ENCODE results near the gene CHTF18. TPM values are rescaled to one million over a fixed set of nuclear protein-coding genes. Genes with fewer than 3 reads are reported as not detected.

CHTF18 gene
- total RNA-seq, 1 donor from 2014 or later, result 12.3 TPM

DNA sequence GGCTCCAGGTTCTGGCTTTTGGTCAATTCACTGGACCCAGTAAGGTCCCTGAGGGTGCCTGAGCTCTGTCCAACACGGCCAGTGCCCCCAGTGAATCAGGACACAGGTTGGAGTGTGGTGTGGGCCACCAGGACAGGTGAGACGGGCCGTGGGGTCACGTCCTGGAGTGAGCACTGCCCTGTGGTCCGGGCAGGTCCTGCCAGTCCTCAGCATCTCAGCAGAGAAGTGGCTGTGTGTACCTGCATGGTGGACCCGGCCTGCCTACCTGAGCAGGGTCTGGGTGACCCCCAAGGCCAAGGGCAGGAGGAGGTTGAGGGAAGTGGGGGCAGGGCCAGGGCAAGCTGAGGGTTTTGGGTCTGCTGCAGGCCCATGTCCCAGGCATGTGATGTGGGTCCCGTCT is 14.0 kb downstream of the CHTF18 start:
- DNase-seq, result no peak
- H3K27me3 ChIP-seq, result peaks cover 35% of the 10 kb centered on the region

DNA sequence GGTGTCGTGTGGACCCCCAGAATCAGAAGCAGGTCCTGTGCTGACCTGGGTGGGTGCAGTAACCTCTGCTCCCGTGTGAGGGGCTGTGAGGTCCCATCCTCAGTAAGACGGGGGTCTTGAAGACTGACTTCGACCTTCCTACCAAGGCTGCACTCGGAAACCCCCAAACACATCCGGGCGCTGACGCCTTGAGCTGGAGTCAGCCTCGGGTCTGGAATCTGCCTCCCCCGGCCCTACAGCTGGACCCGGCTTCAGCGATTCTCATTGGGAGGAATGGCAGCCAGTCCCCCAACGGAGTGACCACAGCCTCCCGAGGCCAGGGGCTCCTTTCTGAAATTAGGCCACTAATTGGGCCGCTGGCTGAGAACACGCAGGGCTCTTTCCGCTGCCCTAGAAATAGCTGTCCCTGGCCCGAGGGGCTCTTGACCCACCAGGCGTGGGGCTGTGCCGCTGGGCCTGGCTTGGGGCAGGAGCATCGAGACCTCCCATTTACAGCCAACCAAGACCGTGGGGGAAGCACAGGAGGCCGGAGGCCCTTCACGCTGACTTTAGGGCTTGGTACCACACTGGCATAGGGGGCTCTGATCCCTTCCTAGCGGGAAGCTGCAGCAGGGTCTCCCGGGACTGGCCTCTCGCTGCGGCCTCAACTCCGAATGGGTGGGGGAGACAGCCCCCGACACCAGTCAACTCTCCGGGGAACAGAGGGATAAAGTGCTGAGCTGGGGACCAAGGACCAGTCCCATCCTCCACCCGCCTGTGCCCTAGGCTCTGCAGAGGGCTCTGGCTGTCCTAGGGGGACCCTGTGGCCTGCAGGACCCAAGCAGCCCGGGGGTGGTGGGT is 14.7 kb downstream of the CHTF18 start:
- H3K9me3 ChIP-seq, result no peaks in the 10 kb centered on the region
- H3K4me1 ChIP-seq, result no peaks in the 10 kb centered on the region
- H3K36me3 ChIP-seq, result no peaks in the 10 kb centered on the region
- TF ChIP-seq, protein P1, sequence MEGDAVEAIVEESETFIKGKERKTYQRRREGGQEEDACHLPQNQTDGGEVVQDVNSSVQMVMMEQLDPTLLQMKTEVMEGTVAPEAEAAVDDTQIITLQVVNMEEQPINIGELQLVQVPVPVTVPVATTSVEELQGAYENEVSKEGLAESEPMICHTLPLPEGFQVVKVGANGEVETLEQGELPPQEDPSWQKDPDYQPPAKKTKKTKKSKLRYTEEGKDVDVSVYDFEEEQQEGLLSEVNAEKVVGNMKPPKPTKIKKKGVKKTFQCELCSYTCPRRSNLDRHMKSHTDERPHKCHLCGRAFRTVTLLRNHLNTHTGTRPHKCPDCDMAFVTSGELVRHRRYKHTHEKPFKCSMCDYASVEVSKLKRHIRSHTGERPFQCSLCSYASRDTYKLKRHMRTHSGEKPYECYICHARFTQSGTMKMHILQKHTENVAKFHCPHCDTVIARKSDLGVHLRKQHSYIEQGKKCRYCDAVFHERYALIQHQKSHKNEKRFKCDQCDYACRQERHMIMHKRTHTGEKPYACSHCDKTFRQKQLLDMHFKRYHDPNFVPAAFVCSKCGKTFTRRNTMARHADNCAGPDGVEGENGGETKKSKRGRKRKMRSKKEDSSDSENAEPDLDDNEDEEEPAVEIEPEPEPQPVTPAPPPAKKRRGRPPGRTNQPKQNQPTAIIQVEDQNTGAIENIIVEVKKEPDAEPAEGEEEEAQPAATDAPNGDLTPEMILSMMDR (IDR thresholded peaks at IDR 0.05), result no peak
- no peak overlapping the region for H3K27ac ChIP-seq
- intact Hi-C loops (cut with DNase I), result no loop called here
- no peak overlapping the region for H3K4me3 ChIP-seq
- ATAC-seq (no peak), DNase-seq (no peak)
- H3K27me3 ChIP-seq, result peaks cover 35% of the 10 kb centered on the region

More for the DNA sequence above, 14.0 kb downstream of the CHTF18 start:
- H3K9me3 ChIP-seq, result no peaks in the 10 kb centered on the region
- H3K27ac ChIP-seq, result no peak overlapping the region
- no peaks in the 10 kb centered on the region for H3K4me1 ChIP-seq
- no peak overlapping the region for H3K4me3 ChIP-seq
- ATAC-seq, result no peak
- H3K36me3 ChIP-seq, result no peaks in the 10 kb centered on the region
- TF ChIP-seq, protein P1 (IDR thresholded peaks at IDR 0.05), result no peak
- intact Hi-C loops (cut with DNase I), result no loop called here

DNA sequence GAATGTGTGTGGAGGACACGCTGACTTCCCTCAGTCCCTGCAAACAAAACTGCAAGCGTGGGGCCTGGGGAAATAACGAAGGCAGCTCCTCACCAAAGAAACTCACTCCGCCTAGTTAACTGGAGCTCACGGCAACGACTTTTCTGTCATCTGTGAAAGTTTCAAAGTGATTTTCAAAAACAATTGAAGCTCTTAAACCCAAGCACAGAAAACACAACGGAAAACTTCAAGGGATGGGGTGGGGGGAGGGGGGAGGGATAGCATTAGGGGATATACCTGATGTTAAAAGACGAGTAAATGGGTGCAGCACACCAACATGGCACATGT is 15.3 kb downstream of the CHTF18 start:
- Histone ChIP-seq H3K27ac (no peak overlapping the region), H3K9me3 (no peaks in the 10 kb centered on the region), H3K36me3 (no peaks in the 10 kb centered on the region), H3K4me1 (no peaks in the 10 kb centered on the region), H3K4me3 (no peak overlapping the region), H3K27me3 (peaks cover 35% of the 10 kb centered on the region)
- TF ChIP-seq, protein P1 (IDR thresholded peaks at IDR 0.05), result no peak
- ATAC-seq, result no peak
- intact Hi-C loops (cut with DNase I), result no loop called here
- no peak for DNase-seq

DNA sequence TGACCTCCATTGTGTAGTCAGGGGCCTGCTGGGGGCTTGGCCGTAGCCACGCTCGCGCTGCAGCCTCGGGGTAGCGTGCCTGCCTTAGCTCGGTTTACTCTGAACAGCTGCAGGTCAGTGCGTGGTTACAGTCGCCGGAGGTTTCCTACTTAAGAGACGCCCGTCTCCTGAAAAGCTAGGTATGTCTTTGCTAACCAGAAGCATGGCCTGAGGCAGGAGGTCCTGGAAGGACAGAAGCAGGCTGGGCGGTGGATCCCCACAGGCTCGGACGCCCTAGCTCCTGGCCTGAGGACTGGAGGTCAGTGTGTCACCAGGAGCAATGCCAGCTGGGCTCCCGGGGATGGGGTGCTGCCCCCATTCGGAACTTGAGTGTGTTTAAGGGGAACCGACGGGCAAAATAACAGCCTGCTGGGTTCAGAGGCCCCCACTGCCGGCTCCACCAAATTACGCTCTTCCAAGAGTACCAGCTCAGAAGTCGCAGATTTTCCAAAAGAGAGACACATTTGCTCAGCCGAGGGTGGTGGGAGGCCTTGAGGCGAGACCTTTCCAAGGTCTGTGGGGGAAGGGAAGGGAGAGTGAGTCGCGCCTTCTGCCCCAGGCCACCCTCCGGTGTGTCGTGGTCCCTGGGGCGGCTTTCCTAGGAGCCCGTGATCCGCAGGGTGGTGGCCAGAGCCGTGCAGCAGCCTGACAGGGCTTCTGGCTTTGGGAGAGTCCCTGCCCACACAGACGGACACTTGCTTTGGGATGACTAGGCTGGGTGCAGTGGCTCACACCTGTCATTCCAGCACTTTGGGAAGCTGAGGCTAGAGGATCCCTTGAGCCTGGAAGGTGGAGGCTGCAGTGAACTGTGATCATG is 16.0 kb downstream of the CHTF18 start:
- Histone ChIP-seq H3K27me3 (peaks cover 28% of the 10 kb centered on the region), H3K36me3 (no peaks in the 10 kb centered on the region), H3K4me1 (no peaks in the 10 kb centered on the region), H3K27ac (no peak overlapping the region), H3K4me3 (no peak overlapping the region), H3K9me3 (no peaks in the 10 kb centered on the region)
- DNase-seq, result no peak
- no peak for ATAC-seq
- intact Hi-C loops (cut with DNase I), result no loop called here
- TF ChIP-seq, protein P1 (IDR thresholded peaks at IDR 0.05), result no peak

DNA sequence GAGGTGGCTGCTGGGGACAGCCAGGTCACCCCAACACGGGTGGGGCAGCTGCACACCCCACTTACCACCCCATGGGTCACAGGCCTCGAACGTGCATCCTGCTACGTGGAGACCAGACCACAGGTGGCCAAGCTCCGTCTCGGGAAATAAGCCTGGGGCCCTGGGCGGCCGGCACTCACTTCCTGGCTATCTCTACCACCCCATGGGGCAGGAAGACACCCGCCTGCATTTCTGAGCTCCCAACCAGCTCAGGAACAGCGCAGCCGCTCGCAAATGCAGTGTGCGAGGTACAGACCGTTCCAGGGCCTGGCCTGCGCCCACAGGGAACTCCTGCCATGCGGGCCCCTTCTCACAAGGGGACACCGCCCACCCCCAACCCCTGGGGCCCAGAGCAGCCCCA is 17.1 kb downstream of the CHTF18 start:
- ATAC-seq (no peak), DNase-seq (no peak)
- intact Hi-C loops (cut with DNase I), result no loop called here
- no peak overlapping the region for H3K27ac ChIP-seq
- TF ChIP-seq, protein P1 (IDR thresholded peaks at IDR 0.05), result no peak
- no peaks in the 10 kb centered on the region for H3K9me3 ChIP-seq
- peaks cover 17% of the 10 kb centered on the region for H3K27me3 ChIP-seq
- H3K4me1 ChIP-seq, result no peaks in the 10 kb centered on the region
- no peak overlapping the region for H3K4me3 ChIP-seq
- H3K36me3 ChIP-seq, result no peaks in the 10 kb centered on the region
